Activated naive CD4-positive, alpha-beta T cell (primary cell): ENCODE data around the gene GTF3A.
A peak's percentile ranks its signal among the peaks of the same experiment; 100 is the strongest.

ENCODE experiments used
- DNase-seq, 4 experiments: peaks; one replicate each; lab custom pipeline; 2025; lab: John Stamatoyannopoulos, UW

GTF3A gene

GRCh38 chr13:27449081-27449603 is 24.7 kb downstream of the GTF3A start:
- no peak for DNase-seq

GRCh38 chr13:27449936-27450828 is 25.8 kb downstream of the GTF3A start, which contains the start of gene MTIF3:
Gene MTIF3, minus strand, starts transcription at chr13:27450564. Its CDS starts 10,116 bp downstream, at chr13:27440448.
- DNase-seq = peak; percentile 86 to 97 (median 94)

- DNase-seq = peak in 1 of 4 experiments; percentile 52
These were observed 26.6 kb downstream of the GTF3A start for GRCh38 chr13:27450921-27451471.

GRCh38 chr13:27455331-27455855 is 31.0 kb downstream of the GTF3A start:
- DNase-seq = no peak

- DNase-seq = no peak
These were observed 37.6 kb downstream of the GTF3A start for GRCh38 chr13:27461940-27462584.

- no peak for DNase-seq
These were observed 39.1 kb downstream of the GTF3A start for GRCh38 chr13:27463500-27463899.

GRCh38 chr13:27465611-27466010 is 41.2 kb downstream of the GTF3A start:
- no peak for DNase-seq

- DNase-seq = no peak
These were observed 42.1 kb downstream of the GTF3A start for GRCh38 chr13:27466513-27466912.

- no peak for DNase-seq
These were observed 45.8 kb downstream of the GTF3A start for GRCh38 chr13:27470075-27470820.

GRCh38 chr13:27472441-27472840 is 48.0 kb downstream of the GTF3A start:
- DNase-seq = no peak

GRCh38 chr13:27472941-27473340 is 48.5 kb downstream of the GTF3A start:
- DNase-seq = no peak

- DNase-seq = no peak
These were observed 50.4 kb downstream of the GTF3A start for GRCh38 chr13:27474751-27475268.

- no peak for DNase-seq
These were observed 52.7 kb downstream of the GTF3A start for GRCh38 chr13:27476943-27477703.

GRCh38 chr13:27481766-27482165 is 57.3 kb downstream of the GTF3A start:
- DNase-seq = no peak

GRCh38 chr13:27482983-27483382 is 58.6 kb downstream of the GTF3A start:
- no peak for DNase-seq

GRCh38 chr13:27483421-27483820 is 59.0 kb downstream of the GTF3A start:
- no peak for DNase-seq
